ENCODE data around the gene RASIP1.

DNA sequence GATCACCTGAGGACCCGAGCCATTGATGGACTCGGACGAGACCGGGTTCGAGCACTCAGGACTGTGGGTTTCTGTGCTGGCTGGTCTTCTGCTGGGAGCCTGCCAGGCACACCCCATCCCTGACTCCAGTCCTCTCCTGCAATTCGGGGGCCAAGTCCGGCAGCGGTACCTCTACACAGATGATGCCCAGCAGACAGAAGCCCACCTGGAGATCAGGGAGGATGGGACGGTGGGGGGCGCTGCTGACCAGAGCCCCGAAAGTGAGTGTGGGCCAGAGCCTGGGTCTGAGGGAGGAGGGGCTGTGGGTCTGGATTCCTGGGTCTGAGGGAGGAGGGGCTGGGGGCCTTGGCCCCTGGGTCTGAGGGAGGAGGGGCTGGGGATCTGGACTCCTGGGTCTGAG is 15.8 kb upstream of the RASIP1 start:
- no peak for TF ChIP-seq CTCF (IDR thresholded peaks at IDR 0.05 in 8 of 11, conservative IDR thresholded peaks at IDR 0.05 in 3 of 11)
- no peak for TF ChIP-seq POLR2A (IDR thresholded peaks at IDR 0.05)
- no peak for TF ChIP-seq POLR2AphosphoS5 (IDR thresholded peaks at IDR 0.05)

Measured in spleen (tissue), 7 donors.